Epidermal melanocyte (primary cell): ENCODE data around the gene MEGF6.

Source experiments
- DNase-seq: peaks from one replicate; pipeline ENCODE4 v3.0.0; 2011; ENCODE audit warnings: low spot score; ENCODE audit not compliant: insufficient read length

Gene MEGF6

GRCh38 chr1:3471356-3472087 is 139.8 kb downstream of the MEGF6 start:
- peak; percentile 56 for DNase-seq

- no peak for DNase-seq
Observed at GRCh38 chr1:3470650-3471355, 140.5 kb downstream of the MEGF6 start.

GRCh38 chr1:3469849-3470649 is 141.3 kb downstream of the MEGF6 start:
- DNase-seq, result no peak

- DNase-seq, result no peak
Observed at GRCh38 chr1:3469104-3469848, 142.0 kb downstream of the MEGF6 start.

- DNase-seq, result no peak
Observed at GRCh38 chr1:3468236-3469103, 142.8 kb downstream of the MEGF6 start.

- no peak for DNase-seq
Observed at GRCh38 chr1:3467096-3468036, 143.9 kb downstream of the MEGF6 start.

GRCh38 chr1:3466366-3467075 is 144.8 kb downstream of the MEGF6 start:
- no peak for DNase-seq

GRCh38 chr1:3465935-3466321 is 145.4 kb downstream of the MEGF6 start:
- DNase-seq, result no peak

GRCh38 chr1:3465091-3465934 is 146.0 kb downstream of the MEGF6 start:
- DNase-seq, result no peak

GRCh38 chr1:3464649-3465025 is 146.7 kb downstream of the MEGF6 start:
- DNase-seq, result no peak

- no peak for DNase-seq
Observed at GRCh38 chr1:3463891-3464648, 147.2 kb downstream of the MEGF6 start.

GRCh38 chr1:3463408-3463863 is 147.9 kb downstream of the MEGF6 start:
- no peak for DNase-seq

GRCh38 chr1:3463013-3463385 is 148.3 kb downstream of the MEGF6 start:
- no peak for DNase-seq

- DNase-seq, result no peak
Observed at GRCh38 chr1:3462356-3463012, 148.8 kb downstream of the MEGF6 start.

- DNase-seq, result no peak
Observed at GRCh38 chr1:3461934-3462275, 149.4 kb downstream of the MEGF6 start.

GRCh38 chr1:3461238-3461933 is 149.9 kb downstream of the MEGF6 start:
- no peak for DNase-seq
